H1 (cell line): ENCODE data around the gene BRPF3. TPM values are rescaled to one million over a fixed set of nuclear protein-coding genes. Genes with fewer than 3 reads are reported as not detected.

Experiments used
- CTCF ChIA-PET: fragments of 300-600 bp; sonication (Branson Sonifier 250); formaldehyde crosslinking; loops from one replicate; lab custom pipeline; 2021; ENCODE audit not compliant: partially characterized antibody; lab: Charles Lee
- POLR2A ChIA-PET: fragments of 300-600 bp; sonication (Branson Sonifier 250); formaldehyde crosslinking; loops from one replicate; lab custom pipeline; 2021; ENCODE audit warnings: inconsistent platforms; ENCODE audit not compliant: partially characterized antibody; lab: Charles Lee
- DNase-seq, 2 experiments: peaks; one replicate each; pipeline versions ENCODE4 v3.0.0 to v3.0.0-alpha.2; 2010 to 2022; ENCODE audit warnings: low spot score in 2 of 2, low read depth in 1 of 2, mixed read lengths in 1 of 2
- FAIRE-seq: peaks from 2 replicates; lab custom pipeline; 2011; peaks lifted over from hg19 to GRCh38; lab: Jason Lieb, UNC
- H2AFZ ChIP-seq: 2 replicates; pipeline ENCODE4 v1.8.1; 2012; ENCODE audit warnings: low read length, inconsistent platforms
- H2AK5ac ChIP-seq: 2 replicates; pipeline ENCODE4 v1.6.1; 2013; ENCODE audit warnings: low read depth, low read length
- H2BK120ac ChIP-seq: replicated peaks from 2 replicates; pipeline ENCODE3; 2013; ENCODE audit warnings: low read depth, low read length, inconsistent platforms
- H2BK12ac ChIP-seq: 2 replicates; pipeline ENCODE4 v1.6.1; 2013; ENCODE audit warnings: low read depth, low read length
- H2BK15ac ChIP-seq: 2 replicates; pipeline ENCODE4 v1.6.1; 2013; ENCODE audit warnings: low read length
- H2BK20ac ChIP-seq: 2 replicates; pipeline ENCODE4 v1.6.1; 2013; ENCODE audit warnings: low read length
- H2BK5ac ChIP-seq: 2 replicates; pipeline ENCODE4 v1.6.1; 2013; ENCODE audit warnings: low read depth, low read length
- H3K14ac ChIP-seq: 2 replicates; pipeline ENCODE4 v1.6.1; 2013; ENCODE audit warnings: inconsistent platforms; ENCODE audit not compliant: insufficient read length
- H3K18ac ChIP-seq: 2 replicates; pipeline ENCODE4 v1.6.1; 2013; ENCODE audit warnings: low read length; ENCODE audit errors: extremely low read depth
- H3K23ac ChIP-seq: 2 replicates; pipeline ENCODE4 v1.6.1; 2013; ENCODE audit warnings: inconsistent platforms; ENCODE audit not compliant: insufficient read length
- H3K23me2 ChIP-seq: 2 replicates; pipeline ENCODE4 v1.6.1; 2013; ENCODE audit warnings: low read depth, low read length
- H3K27ac ChIP-seq: 2 replicates; pipeline ENCODE4 v1.6.1; 2011; ENCODE audit warnings: low read depth, low read length, inconsistent platforms
- H3K27me3 ChIP-seq, 4 experiments: replicated peaks in 1 of 4; 1 replicate in 1 of 4; 2 replicates in 3 of 4; pipeline versions ENCODE4 v1.6.1 to v1.8.1; 2011 to 2013; ENCODE audit warnings: low read length in 3 of 4, mild to moderate bottlenecking in 3 of 4, inconsistent platforms in 2 of 4, mixed read lengths in 2 of 4, moderate library complexity in 1 of 4; ENCODE audit not compliant: control insufficient read depth in 3 of 4, insufficient read depth in 3 of 4; ENCODE audit errors: extremely low read depth in 1 of 4
- H3K36me3 ChIP-seq, 4 experiments: 2 replicates each; pipeline versions ENCODE4 v1.6.1 to v1.8.1; 2011 to 2013; ENCODE audit warnings: mild to moderate bottlenecking in 4 of 4, low read length in 3 of 4, moderate library complexity in 2 of 4, control low read depth in 1 of 4, inconsistent platforms in 1 of 4; ENCODE audit not compliant: insufficient read depth in 4 of 4, control insufficient read depth in 2 of 4
- H3K4ac ChIP-seq: replicated peaks from 2 replicates; pipeline ENCODE3; 2013; ENCODE audit warnings: low read length, low read depth, mixed read lengths, inconsistent platforms; ENCODE audit not compliant: insufficient read length
- H3K4me1 ChIP-seq, 4 experiments: replicated peaks in 1 of 4; 1 replicate in 1 of 4; 2 replicates in 3 of 4; pipeline versions ENCODE4 v1.6.1 to v1.8.1; 2011 to 2013; ENCODE audit warnings: low read length in 3 of 4, inconsistent platforms in 2 of 4, mixed read lengths in 1 of 4; ENCODE audit not compliant: insufficient read depth in 4 of 4, control insufficient read depth in 3 of 4
- H3K4me2 ChIP-seq, 2 experiments: 2 replicates each; pipeline versions ENCODE4 v1.6.1 to v1.8.1; 2011 to 2013; ENCODE audit warnings: low read depth in 2 of 2, low read length in 2 of 2, control low read depth in 1 of 2, inconsistent platforms in 1 of 2, mild to moderate bottlenecking in 1 of 2; ENCODE audit not compliant: insufficient read depth in 1 of 2
- H3K4me3 ChIP-seq, 4 experiments: fragments of 200-600, 300-600 bp in 1 of 4; sonication (generic), shearing (Covaris generic), sonication (Bioruptor Twin) in 1 of 4; 2 replicates each; pipeline versions ENCODE4 v1.5.1 to v1.8.1; 2011 to 2016; ENCODE audit warnings: low read length in 4 of 4, low read depth in 3 of 4, control low read depth in 2 of 4, inconsistent platforms in 2 of 4, mild to moderate bottlenecking in 2 of 4, mixed read lengths in 1 of 4, moderate library complexity in 1 of 4; ENCODE audit not compliant: insufficient read depth in 2 of 4; ENCODE audit errors: extremely low read depth in 1 of 4
- H3K56ac ChIP-seq: replicated peaks from 2 replicates; pipeline ENCODE3; 2013; ENCODE audit warnings: low read depth, mild to moderate bottlenecking, mixed read lengths, low read length, inconsistent platforms; ENCODE audit not compliant: insufficient read length
- H3K79me1 ChIP-seq: 2 replicates; pipeline ENCODE4 v1.6.1; 2013; ENCODE audit warnings: low read depth, low read length, control low read depth
- H3K79me2 ChIP-seq, 2 experiments: 2 replicates each; pipeline versions ENCODE4 v1.6.1 to v1.8.1; 2012 to 2013; ENCODE audit warnings: low read length in 2 of 2, mild to moderate bottlenecking in 2 of 2, inconsistent platforms in 1 of 2; ENCODE audit not compliant: insufficient read depth in 2 of 2, control insufficient read depth in 1 of 2
- H3K9ac ChIP-seq, 4 experiments: replicated peaks in 1 of 4; 1 replicate in 1 of 4; 2 replicates in 3 of 4; pipeline versions ENCODE4 v1.6.1 to v1.8.1; 2011 to 2013; ENCODE audit warnings: low read depth in 3 of 4, low read length in 3 of 4, control low read depth in 2 of 4, mild to moderate bottlenecking in 2 of 4, moderate library complexity in 2 of 4, inconsistent platforms in 1 of 4; ENCODE audit errors: extremely low read depth in 1 of 4
- H3K9me3 ChIP-seq, 2 experiments: 2 replicates each; pipeline versions ENCODE4 v1.6.1 to v1.8.1; 2012 to 2013; ENCODE audit warnings: mild to moderate bottlenecking in 2 of 2, moderate library complexity in 2 of 2, control low read depth in 1 of 2, inconsistent platforms in 1 of 2, low read depth in 1 of 2, low read length in 1 of 2, mixed read lengths in 1 of 2; ENCODE audit not compliant: insufficient read depth in 2 of 2
- H4K20me1 ChIP-seq, 2 experiments: replicated peaks in 1 of 2; 2 replicates each; pipeline versions ENCODE3 to v1.8.1; 2011 to 2013; ENCODE audit warnings: inconsistent platforms in 2 of 2, low read length in 2 of 2, mild to moderate bottlenecking in 1 of 2; ENCODE audit not compliant: insufficient read depth in 2 of 2, control insufficient read depth in 1 of 2
- H4K5ac ChIP-seq: 2 replicates; pipeline ENCODE4 v1.6.1; 2013; ENCODE audit warnings: low read length, low read depth, mixed read lengths, inconsistent platforms; ENCODE audit not compliant: insufficient read length
- H4K8ac ChIP-seq: 2 replicates; pipeline ENCODE4 v1.8.0; 2013; ENCODE audit warnings: mild to moderate bottlenecking, moderate library complexity, low read length, inconsistent platforms; ENCODE audit not compliant: insufficient read depth; ENCODE audit errors: extremely low read depth
- H4K91ac ChIP-seq: replicated peaks from 2 replicates; pipeline ENCODE3; 2013; ENCODE audit warnings: low read length, mixed read lengths, inconsistent platforms; ENCODE audit not compliant: insufficient read length
- BRCA1 ChIP-seq: IDR thresholded peaks from 2 replicates; pipeline ENCODE4 v1.6.1; 2012; ENCODE audit warnings: low read depth, low read length, improper control_type of control experiment
- FOSL1 ChIP-seq: IDR thresholded peaks from 2 replicates; pipeline ENCODE4 v1.6.1; 2011; ENCODE audit warnings: mild to moderate bottlenecking, low read depth, low read length, moderate library complexity; ENCODE audit not compliant: insufficient read depth
- GABPA ChIP-seq: IDR thresholded peaks from 2 replicates; pipeline ENCODE4 v1.6.1; 2011; ENCODE audit warnings: mild to moderate bottlenecking, low read length, moderate library complexity, borderline replicate concordance; ENCODE audit not compliant: insufficient read depth
- RBBP5 ChIP-seq: IDR thresholded peaks from 2 replicates; pipeline ENCODE4 v1.7.1; 2012; ENCODE audit warnings: low read depth, mild to moderate bottlenecking, inconsistent platforms, low read length, moderate library complexity, borderline replicate concordance
- SIX5 ChIP-seq: IDR thresholded peaks from 2 replicates; pipeline ENCODE4 v1.6.1; 2011; ENCODE audit warnings: mild to moderate bottlenecking, low read depth, low read length
- WGBS, 2 experiments: shearing (Covaris generic) in 1 of 2; methylation state at CpG; one replicate each; pipeline versions ENCODE4 v1.1.6 to v1.1.7; 2013 to 2015; ENCODE audit warnings: low lambda C conversion rate in 2 of 2, mixed read lengths in 2 of 2, inconsistent platforms in 1 of 2, low coverage in 1 of 2, missing lambda C conversion rate in 1 of 2; ENCODE audit not compliant: insufficient replicate concordance in 2 of 2, insufficient coverage in 1 of 2, insufficient read length in 1 of 2; ENCODE audit errors: extremely low coverage in 1 of 2, missing lambda C conversion rate in 1 of 2; 5-methylcytosine and 5-hydroxymethylcytosine counted together
- polyA plus RNA-seq, 7 experiments: library from polyadenylated mRNA; depleted of rRNA in 3 of 7; stranded (reverse) in 5 of 7; unstranded in 2 of 7; fragments of >200 nt in 5 of 7; fragments of 200-250 nt in 2 of 7; gene quantifications; 1 replicate in 5 of 7; 2 replicates in 1 of 7; 4 replicates in 1 of 7; pipeline versions ENCODE4 v1.2.1 to v1.2.3, GENCODE V29; 2011 to 2013; ENCODE audit warnings: missing spikeins in 2 of 7, mixed read lengths in 2 of 7
- total RNA-seq: library from RNA; stranded (reverse); fragmentation: NEBNext Ultra II Directional; extraction: Animal tissue kit (Norgen Biotek cat#: 25700); gene quantifications from 2 replicates; pipeline ENCODE4 v1.2.1, GENCODE V29; 2021
- TF ChIP-seq, protein P1 (sequence below): IDR thresholded peaks from 2 replicates; pipeline ENCODE4 v1.6.1; 2012; ENCODE audit warnings: low read length, inconsistent platforms
- TF ChIP-seq, protein P2 (sequence below): IDR thresholded peaks from 2 replicates; pipeline ENCODE4 v1.6.1; 2012; ENCODE audit warnings: inconsistent platforms

BRPF3 gene
- total and polyA plus RNA-seq, 2 of the 8 experiments (the other 6 are each of a cell fraction or from before 2014, with no cell fraction given): 26.0 to 37.5 TPM

DNA sequence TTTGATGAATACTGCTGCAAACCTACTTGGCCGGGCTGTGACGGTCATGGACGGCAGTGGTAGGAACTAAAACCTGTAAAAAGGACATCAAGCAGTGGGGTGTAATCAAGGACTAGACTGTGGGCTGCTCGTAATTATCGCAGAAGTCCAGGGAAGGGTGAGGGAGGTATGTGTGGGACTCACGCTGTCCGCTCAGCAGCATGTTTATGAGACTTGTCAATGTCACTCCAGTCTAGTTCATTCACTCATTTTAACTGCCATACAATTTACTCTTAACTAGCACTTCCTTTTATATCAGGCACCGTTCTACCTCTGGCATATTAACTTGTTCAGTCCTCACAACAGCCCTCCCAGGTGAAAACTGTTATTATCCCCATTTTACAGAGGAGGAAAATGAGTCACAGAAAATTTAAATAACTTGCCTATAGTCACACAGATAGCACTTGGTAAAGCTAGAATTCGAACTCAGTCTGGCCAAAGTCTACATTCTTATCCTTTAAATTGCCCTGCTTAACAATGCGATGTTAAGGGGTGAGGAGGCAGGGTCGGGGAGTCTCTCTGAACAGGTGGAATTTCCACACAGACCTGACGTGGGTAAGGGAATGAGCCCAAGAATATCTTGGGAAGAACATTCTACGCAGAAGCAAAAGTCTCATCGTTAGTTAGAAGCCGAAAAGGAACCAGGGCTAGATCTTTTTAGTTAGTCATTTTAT lies 77.4 kb downstream of the BRPF3 start:
- H2BK120ac ChIP-seq: no peak overlapping the region
- H3K9me3 ChIP-seq: no peaks in the 10 kb centered on the region
- no peaks in the 10 kb centered on the region; a peak in 1 of 8 replicates for H3K36me3 ChIP-seq
- H3K79me2 ChIP-seq: no peaks in the 10 kb centered on the region
- POLR2A ChIA-PET: no interaction called here
- no peak overlapping the region for H4K8ac ChIP-seq
- no peak overlapping the region for H2BK20ac ChIP-seq
- H3K18ac ChIP-seq: no peak overlapping the region
- H3K56ac ChIP-seq: no peak overlapping the region
- DNase-seq (no peak), FAIRE-seq (no peak)
- H3K4me2 ChIP-seq: no peak overlapping the region
- no peak overlapping the region for H3K9ac ChIP-seq
- no peak overlapping the region for H3K23ac ChIP-seq
- CTCF ChIA-PET: no interaction called here
- H2BK15ac ChIP-seq: no peak overlapping the region
- no peaks in the 10 kb centered on the region for H4K20me1 ChIP-seq
- no peak overlapping the region for H4K91ac ChIP-seq
- no peak overlapping the region for H2AK5ac ChIP-seq
- no peak overlapping the region for H2AFZ ChIP-seq
- no peak overlapping the region for H3K27ac ChIP-seq
- H3K14ac ChIP-seq: no peak overlapping the region
- H3K4me3 ChIP-seq: no peak overlapping the region
- no peak overlapping the region for H3K4ac ChIP-seq
- no peak overlapping the region for H2BK12ac ChIP-seq
- H3K4me1 ChIP-seq: peaks cover 0 to 5% (median 0%) of the 10 kb centered on the region in 4 experiments; a peak in 2 of 7 replicates
- no peaks in the 10 kb centered on the region for H3K27me3 ChIP-seq
- H3K23me2 ChIP-seq: no peaks in the 10 kb centered on the region
- H4K5ac ChIP-seq: no peak overlapping the region
- H2BK5ac ChIP-seq: no peak overlapping the region
- WGBS, 2 experiments: 89% methylated on average over 15 of the region's 15 CpGs; no CpG with 5 or more reads in 1 of the 2 experiments
- no peaks in the 10 kb centered on the region for H3K79me1 ChIP-seq
- TF ChIP-seq SIX5 (no peak), RBBP5 (no peak), FOSL1 (no peak), GABPA (no peak), BRCA1 (no peak)
- TF ChIP-seq, protein P1, sequence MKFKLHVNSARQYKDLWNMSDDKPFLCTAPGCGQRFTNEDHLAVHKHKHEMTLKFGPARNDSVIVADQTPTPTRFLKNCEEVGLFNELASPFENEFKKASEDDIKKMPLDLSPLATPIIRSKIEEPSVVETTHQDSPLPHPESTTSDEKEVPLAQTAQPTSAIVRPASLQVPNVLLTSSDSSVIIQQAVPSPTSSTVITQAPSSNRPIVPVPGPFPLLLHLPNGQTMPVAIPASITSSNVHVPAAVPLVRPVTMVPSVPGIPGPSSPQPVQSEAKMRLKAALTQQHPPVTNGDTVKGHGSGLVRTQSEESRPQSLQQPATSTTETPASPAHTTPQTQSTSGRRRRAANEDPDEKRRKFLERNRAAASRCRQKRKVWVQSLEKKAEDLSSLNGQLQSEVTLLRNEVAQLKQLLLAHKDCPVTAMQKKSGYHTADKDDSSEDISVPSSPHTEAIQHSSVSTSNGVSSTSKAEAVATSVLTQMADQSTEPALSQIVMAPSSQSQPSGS: no peak
- TF ChIP-seq, protein P2, sequence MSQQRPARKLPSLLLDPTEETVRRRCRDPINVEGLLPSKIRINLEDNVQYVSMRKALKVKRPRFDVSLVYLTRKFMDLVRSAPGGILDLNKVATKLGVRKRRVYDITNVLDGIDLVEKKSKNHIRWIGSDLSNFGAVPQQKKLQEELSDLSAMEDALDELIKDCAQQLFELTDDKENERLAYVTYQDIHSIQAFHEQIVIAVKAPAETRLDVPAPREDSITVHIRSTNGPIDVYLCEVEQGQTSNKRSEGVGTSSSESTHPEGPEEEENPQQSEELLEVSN: no peak
